ENCODE measurements around the gene ACTR8. TPM values are rescaled to one million over a fixed set of nuclear protein-coding genes. Genes with fewer than 3 reads are reported as not detected.

The ACTR8 gene
- total RNA-seq, 1 experiment from 2014 or later: 37.1 TPM

DNA sequence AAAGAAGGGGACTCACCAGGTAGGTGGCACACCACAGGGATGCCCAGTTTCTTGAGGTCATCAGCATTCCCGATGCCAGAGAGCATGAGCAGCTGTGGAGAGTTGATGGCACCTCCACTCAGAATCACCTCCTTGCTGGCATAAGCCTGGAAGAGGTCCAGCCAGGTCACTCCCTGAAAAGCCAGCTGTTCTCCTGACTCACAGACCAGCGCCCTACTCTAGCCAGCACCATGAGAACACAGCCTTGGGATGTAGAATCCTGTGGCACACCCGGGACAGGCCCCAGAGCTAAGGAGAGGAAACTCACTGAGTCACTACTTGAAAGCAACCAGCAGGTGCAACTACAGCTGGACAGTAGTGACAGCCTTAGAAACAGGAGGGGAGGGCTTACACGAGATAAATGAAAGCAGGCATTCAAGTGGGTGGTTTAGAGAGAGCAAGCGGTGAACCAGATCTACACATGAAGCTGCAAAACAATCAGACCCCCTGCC is 60.3 kb downstream of the ACTR8 start:
- intact Hi-C loops (cut with micrococcal nuclease): no loop called here
- H3K36me3 Mint-ChIP-seq (ENCODE audit: insufficient read depth, unreplicated experiment): peaks cover 6% of the 10 kb centered on the region
- TF ChIP-seq, protein P1, sequence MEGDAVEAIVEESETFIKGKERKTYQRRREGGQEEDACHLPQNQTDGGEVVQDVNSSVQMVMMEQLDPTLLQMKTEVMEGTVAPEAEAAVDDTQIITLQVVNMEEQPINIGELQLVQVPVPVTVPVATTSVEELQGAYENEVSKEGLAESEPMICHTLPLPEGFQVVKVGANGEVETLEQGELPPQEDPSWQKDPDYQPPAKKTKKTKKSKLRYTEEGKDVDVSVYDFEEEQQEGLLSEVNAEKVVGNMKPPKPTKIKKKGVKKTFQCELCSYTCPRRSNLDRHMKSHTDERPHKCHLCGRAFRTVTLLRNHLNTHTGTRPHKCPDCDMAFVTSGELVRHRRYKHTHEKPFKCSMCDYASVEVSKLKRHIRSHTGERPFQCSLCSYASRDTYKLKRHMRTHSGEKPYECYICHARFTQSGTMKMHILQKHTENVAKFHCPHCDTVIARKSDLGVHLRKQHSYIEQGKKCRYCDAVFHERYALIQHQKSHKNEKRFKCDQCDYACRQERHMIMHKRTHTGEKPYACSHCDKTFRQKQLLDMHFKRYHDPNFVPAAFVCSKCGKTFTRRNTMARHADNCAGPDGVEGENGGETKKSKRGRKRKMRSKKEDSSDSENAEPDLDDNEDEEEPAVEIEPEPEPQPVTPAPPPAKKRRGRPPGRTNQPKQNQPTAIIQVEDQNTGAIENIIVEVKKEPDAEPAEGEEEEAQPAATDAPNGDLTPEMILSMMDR (IDR thresholded peaks at IDR 0.05; ENCODE audit: unreplicated experiment): no peak
- BruUV-seq (replicated peaks): no TSS peak
- POLR2A ChIA-PET: interaction anchor here (0.6 to 1.2 kb wide), 3 partner anchors 49 to 770 kb away, joined by 3 to 4 read pairs (median 4); partner anchors contain the start of gene SELENOK
- DNase-seq (ENCODE audit: unreplicated experiment): peak; percentile 67
- CTCF ChIA-PET: interaction anchor here (0.6 kb wide), 2 partner anchors 69 to 1544 kb away, joined by 3 to 4 read pairs; no protein-coding TSS in a partner anchor
- H3K9me3 Mint-ChIP-seq (ENCODE audit: unreplicated experiment): no peaks in the 10 kb centered on the region
- no peak overlapping the region for H3K4me3 Mint-ChIP-seq (ENCODE audit: unreplicated experiment)
- H3K27ac Mint-ChIP-seq (ENCODE audit: low read depth, unreplicated experiment): peak overlapping the region; percentile 80
- H3K27me3 Mint-ChIP-seq (ENCODE audit: insufficient read depth, unreplicated experiment): no peaks in the 10 kb centered on the region
- H3K4me1 Mint-ChIP-seq (ENCODE audit: insufficient read depth, unreplicated experiment): peaks cover 6% of the 10 kb centered on the region

DNA sequence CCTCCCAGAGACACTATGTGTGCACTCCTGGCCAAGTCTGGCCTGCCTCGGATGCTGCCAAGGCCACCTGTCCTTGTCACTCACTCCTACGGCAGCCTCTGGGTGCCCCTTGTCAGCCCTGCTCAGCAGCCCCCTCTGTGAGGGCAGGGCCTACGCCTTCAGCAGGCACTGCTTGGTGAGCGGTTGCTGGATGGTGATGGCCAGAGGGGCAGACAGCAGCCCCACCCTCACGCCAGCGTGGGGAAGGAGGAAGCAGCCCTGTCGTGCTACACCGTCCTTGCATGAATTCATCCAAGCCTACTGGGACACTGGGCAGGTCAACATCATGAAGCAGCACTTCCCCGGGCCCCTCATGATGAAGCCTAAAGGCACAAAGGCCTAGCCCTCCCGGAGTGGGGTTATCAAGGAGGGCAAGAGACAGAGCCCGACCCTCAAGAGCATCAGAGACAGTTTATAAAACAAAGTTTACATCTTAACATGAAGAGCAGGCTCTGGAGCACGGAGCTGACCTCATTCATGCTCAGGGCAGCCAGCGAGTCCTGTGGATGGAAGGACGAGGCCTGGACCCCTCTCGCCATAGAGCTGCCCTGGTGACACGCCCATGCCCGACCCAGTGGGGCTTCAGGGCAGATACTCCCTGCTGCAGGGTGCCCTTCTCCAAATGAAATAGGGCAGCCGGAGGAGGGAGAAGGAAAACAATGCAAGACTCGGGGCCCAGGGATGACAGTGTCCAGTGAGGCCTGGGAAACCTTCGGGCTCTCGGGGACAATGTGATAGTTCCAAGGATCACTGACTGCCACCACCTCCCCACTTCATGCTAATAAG is 61.0 kb downstream of the ACTR8 start:
- TF ChIP-seq, protein P1 (IDR thresholded peaks at IDR 0.05; ENCODE audit: unreplicated experiment): no peak
- BruUV-seq (replicated peaks): no TSS peak
- ChIA-PET POLR2A (interaction anchor here (1.1 to 1.2 kb wide), 2 partner anchors 48 to 71 kb away, joined by 3 to 4 read pairs; partner anchors contain the start of gene SELENOK), CTCF (interaction anchor here (0.6 kb wide), 1 partner anchor 1544 kb away, joined by 3 read pairs; no protein-coding TSS in a partner anchor)
- no peaks in the 10 kb centered on the region for H3K27me3 Mint-ChIP-seq (ENCODE audit: insufficient read depth, unreplicated experiment)
- no peaks in the 10 kb centered on the region for H3K9me3 Mint-ChIP-seq (ENCODE audit: unreplicated experiment)
- H3K27ac Mint-ChIP-seq (ENCODE audit: low read depth, unreplicated experiment): no peak overlapping the region
- intact Hi-C loops (cut with micrococcal nuclease): no loop called here
- H3K4me1 Mint-ChIP-seq (ENCODE audit: insufficient read depth, unreplicated experiment): peaks cover 6% of the 10 kb centered on the region
- peaks cover 6% of the 10 kb centered on the region for H3K36me3 Mint-ChIP-seq (ENCODE audit: insufficient read depth, unreplicated experiment)
- DNase-seq (ENCODE audit: unreplicated experiment): no peak
- no peak overlapping the region for H3K4me3 Mint-ChIP-seq (ENCODE audit: unreplicated experiment)

DNA sequence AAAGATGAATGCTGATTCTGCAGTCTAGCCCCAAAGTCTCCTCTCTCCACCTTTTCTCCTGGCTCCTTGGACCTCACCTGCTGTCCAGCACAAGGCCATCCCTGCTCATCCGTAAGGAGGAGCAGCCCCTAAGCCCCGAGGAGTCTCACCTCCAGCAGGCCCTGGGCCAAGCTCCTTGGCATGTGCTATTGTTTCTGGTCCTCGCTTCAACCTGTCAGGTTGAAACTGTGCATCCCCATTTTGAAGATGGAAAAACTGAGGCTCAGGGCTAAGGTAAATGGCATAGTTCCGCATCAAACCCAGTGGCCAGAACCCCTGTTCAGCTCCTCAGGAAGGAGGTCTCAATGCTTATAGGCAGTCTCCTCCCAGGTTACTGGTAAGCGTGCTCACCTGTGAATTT is 61.9 kb downstream of the ACTR8 start:
- H3K27me3 Mint-ChIP-seq (ENCODE audit: insufficient read depth, unreplicated experiment): no peaks in the 10 kb centered on the region
- DNase-seq (ENCODE audit: unreplicated experiment): no peak
- H3K4me3 Mint-ChIP-seq (ENCODE audit: unreplicated experiment): no peak overlapping the region
- no peaks in the 10 kb centered on the region for H3K9me3 Mint-ChIP-seq (ENCODE audit: unreplicated experiment)
- ChIA-PET POLR2A (no interaction called here), CTCF (no interaction called here)
- intact Hi-C loops (cut with micrococcal nuclease): no loop called here
- H3K27ac Mint-ChIP-seq (ENCODE audit: low read depth, unreplicated experiment): no peak overlapping the region
- BruUV-seq (replicated peaks): no TSS peak
- peaks cover 6% of the 10 kb centered on the region for H3K36me3 Mint-ChIP-seq (ENCODE audit: insufficient read depth, unreplicated experiment)
- TF ChIP-seq, protein P1 (IDR thresholded peaks at IDR 0.05; ENCODE audit: unreplicated experiment): no peak
- peaks cover 6% of the 10 kb centered on the region for H3K4me1 Mint-ChIP-seq (ENCODE audit: insufficient read depth, unreplicated experiment)

DNA sequence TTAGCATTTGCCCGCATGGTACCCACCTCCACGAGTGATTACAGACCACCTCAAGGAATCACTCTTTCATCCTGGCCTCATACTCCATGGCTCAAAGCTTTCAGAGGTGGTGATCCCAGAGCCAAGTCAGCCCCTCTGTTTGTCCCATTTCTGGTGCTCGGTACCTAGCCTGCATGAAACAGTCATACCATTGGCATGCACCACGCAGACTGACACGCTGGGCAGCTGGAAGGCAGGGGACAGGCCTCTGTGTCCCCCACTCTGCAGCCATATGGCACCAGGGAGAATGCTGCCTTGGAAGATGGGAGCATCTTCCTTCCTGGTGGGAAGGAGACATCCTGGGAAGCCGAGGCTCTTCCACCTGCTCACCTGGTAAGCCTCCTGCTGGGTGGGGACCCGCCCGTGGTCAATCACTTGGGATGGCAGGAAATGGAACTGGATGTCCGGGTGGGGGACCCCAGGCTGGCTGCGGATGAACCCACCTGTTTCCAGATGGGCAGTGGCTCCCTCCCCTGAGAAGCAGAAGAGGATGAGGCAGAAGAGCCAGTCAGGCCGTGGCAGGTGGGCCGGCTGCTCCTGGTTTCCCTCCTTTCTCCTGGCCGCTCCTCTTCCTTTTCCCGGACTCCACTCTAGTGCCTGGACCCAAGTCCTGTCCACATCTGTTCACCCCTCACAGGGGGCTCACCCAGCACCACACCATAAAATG is 62.6 kb downstream of the ACTR8 start:
- CTCF ChIA-PET: no interaction called here
- peaks cover 6% of the 10 kb centered on the region for H3K4me1 Mint-ChIP-seq (ENCODE audit: insufficient read depth, unreplicated experiment)
- intact Hi-C loops (cut with micrococcal nuclease): no loop called here
- BruUV-seq (replicated peaks): no TSS peak
- H3K36me3 Mint-ChIP-seq (ENCODE audit: insufficient read depth, unreplicated experiment): peaks cover 6% of the 10 kb centered on the region
- DNase-seq (ENCODE audit: unreplicated experiment): no peak
- POLR2A ChIA-PET: interaction anchor here (0.6 kb wide), 1 partner anchor 79 kb away, joined by 4 read pairs; no protein-coding TSS in a partner anchor
- no peak overlapping the region for H3K27ac Mint-ChIP-seq (ENCODE audit: low read depth, unreplicated experiment)
- H3K4me3 Mint-ChIP-seq (ENCODE audit: unreplicated experiment): no peak overlapping the region
- no peaks in the 10 kb centered on the region for H3K9me3 Mint-ChIP-seq (ENCODE audit: unreplicated experiment)
- no peaks in the 10 kb centered on the region for H3K27me3 Mint-ChIP-seq (ENCODE audit: insufficient read depth, unreplicated experiment)
- TF ChIP-seq, protein P1 (IDR thresholded peaks at IDR 0.05; ENCODE audit: unreplicated experiment): no peak
